HG03280 (cell line): Measurements from ENCODE around the gene EPHX1.

Source experiments
- ATAC-seq: cut with Tn5 transposase; IDR thresholded peaks from one replicate; pipeline ENCODE4 v1.9.1; 2021; ENCODE audit warnings: mild to moderate bottlenecking, moderate library complexity; ENCODE audit not compliant: unreplicated experiment

EPHX1 gene

DNA sequence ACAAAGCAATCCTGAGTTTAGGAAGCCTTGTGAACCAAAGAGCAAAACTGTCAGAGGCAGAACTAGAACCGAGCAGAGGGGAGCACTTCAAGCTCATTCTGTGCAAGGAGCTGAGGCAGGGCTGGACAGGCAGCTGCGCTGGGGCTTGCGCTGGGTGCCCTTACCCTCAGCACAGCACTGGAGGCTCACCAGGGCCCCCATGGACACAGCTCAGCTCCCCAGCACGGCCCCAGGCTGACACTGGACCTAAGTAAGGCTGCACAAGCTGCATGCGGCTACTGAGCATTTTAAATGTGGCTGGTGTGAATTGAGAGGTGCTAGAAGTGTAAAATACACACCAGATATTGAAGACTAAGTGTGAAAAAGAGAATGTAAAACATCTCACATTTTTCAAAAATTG, 50.2 kb downstream of the EPHX1 start:
- ATAC-seq: no peak

DNA sequence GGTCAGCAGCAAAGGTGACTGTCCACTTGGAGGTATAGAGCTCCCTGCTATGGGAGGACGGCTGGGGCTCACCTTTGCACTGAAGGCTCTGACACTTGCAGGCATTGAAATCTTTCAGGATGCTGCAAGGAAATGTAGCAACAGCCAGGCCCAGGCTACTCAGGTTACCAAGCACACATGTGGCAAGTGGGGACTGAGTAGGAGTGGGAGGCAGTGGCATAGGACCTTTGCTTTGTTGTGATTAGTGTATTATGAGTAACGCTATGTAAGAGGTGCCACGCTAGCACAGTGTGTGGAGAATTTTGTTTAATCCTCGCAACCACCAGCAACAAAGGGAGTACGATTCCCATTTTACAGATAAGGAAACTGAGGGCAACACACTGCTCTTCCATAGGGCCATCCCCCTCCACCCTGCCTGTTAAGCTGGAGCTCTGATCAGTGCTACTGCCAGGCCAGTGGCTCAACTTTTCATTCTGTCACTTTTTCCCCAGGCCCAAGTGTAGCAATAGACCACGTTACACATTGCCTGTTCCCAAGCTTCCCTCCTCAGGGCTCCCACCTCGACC, 51.0 kb downstream of the EPHX1 start:
- ATAC-seq: no peak

DNA sequence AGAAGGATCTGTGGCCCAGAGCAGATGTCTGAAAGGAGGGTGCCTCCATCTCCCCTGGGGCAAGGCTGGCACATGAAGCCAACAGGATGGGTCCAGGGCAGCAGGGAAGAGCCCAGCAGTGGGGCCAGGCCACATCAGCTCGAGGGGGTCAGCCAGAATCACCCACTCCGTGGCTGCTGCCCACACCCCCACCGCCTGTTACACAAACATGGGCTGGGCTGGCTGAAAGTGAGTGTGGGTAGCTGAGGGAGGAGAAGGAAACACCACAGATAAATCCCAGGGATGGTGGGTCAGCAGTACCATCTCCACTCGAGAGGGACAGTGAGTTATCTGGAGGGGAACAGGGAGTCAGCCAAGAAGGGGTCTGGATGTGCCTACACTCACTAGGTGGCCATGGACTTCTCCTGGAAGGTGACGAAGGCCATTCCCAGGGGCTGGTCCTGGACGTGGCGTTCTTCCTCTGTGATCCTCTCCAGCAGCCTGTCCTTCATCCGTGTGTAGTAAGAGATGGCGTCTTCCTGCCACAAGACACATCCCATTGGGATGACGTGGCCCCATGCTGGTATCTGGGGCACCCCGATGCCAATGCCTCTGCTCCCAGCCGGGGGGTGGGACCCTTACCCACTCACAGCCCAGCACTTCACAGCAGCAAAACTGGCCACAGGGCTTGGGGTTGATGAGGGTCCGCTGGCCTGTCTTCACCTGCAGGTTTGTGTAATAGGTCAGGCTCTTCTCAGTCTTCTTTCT, 52.1 kb downstream of the EPHX1 start:
- no peak for ATAC-seq

DNA sequence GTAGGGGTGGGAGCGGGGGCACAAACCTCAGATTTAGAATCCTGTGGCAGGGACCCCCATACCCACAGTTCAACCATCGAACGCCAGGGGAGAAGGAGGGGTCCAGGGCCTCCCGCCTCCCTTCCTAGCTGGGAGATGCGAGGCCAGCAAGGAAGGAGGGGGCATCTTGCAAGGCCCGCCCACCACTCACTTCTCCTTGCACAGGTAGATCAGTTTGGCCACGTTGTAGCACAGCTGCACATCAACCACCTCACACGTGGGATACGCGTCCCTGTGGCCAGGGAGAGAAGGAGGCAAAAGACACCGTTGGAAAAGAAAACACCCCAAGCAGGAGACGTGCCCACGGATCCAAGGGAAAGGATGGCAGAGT, 52.6 kb downstream of the EPHX1 start:
- no peak for ATAC-seq

DNA sequence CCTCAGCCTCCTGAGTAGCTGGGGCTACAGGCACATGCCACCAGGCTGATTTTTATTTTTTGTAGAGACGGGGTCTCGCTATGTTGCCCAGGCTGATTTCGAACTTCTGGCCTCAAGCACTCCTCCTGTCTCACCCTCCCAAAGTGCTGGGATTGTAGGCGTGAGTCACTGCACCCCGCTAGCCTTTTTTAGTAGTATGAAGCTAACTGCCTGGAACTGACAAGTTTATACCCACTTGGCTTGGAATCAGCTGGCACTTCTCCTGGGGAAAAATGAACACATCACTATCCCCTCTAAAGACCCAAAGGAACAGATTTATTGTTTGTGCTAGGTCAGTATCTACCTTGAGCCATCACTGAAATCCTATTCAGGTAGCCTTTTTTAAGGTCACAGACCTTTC, 53.2 kb downstream of the EPHX1 start:
- no peak for ATAC-seq

GRCh38 chr1:225865514-225865913, 55.6 kb downstream of the EPHX1 start:
- ATAC-seq: no peak

DNA sequence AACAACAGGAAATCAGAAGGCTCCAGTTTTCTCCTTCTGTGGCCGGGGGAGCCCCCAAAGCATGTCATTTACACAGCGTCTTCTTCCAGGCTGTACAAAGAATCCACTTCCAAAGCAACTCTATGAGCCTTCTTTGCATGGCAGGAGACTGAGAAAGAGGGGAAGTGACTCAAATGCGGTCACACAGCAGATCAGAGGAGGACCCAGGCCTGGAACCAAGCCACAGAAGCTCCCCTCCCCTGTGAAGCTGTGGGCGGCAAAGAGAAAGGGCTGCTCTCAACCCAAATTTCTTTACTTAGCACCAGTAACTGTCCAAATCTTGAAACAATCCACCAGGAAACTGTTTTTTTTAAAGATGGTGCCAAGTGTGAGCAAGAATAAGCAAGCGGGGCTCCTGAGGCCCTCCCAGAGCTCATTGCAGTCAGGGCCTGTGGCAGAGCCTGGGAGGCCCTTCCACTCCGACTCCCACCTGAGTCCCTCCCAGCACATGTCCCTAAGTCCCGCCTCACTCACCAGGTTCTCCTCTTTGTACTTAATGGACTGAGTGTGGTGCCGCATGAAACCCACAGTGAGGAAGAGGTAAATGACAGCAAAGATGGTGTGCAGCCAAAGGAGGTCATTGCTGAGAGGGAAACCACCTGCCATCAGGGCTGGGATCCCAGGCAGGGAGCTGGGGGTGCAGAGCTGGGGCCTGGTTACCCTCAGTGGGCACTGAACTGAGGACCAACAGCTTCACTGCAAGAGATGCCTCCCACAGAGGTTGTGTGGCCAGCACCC, 56.3 kb downstream of the EPHX1 start:
- ATAC-seq: no peak

DNA sequence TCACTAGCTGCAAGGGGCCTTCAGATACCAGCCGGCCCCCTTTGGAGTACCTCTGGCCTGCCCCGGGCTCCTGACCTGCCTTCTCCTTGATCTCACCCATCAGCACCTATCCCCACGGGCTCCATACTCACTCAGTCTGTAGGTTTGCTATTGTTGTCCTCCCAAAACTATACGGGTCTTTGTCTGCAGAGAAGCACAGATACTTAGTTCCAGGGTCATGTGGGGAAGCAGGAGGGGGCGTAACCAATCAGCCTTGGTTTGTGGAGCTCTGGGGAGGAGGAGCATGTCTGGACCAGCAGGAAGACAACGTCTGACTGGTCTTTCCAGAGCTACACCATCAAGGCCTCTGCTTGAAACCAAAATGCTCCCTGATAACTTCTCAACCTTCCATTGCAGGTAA, 57.1 kb downstream of the EPHX1 start:
- ATAC-seq: no peak

DNA sequence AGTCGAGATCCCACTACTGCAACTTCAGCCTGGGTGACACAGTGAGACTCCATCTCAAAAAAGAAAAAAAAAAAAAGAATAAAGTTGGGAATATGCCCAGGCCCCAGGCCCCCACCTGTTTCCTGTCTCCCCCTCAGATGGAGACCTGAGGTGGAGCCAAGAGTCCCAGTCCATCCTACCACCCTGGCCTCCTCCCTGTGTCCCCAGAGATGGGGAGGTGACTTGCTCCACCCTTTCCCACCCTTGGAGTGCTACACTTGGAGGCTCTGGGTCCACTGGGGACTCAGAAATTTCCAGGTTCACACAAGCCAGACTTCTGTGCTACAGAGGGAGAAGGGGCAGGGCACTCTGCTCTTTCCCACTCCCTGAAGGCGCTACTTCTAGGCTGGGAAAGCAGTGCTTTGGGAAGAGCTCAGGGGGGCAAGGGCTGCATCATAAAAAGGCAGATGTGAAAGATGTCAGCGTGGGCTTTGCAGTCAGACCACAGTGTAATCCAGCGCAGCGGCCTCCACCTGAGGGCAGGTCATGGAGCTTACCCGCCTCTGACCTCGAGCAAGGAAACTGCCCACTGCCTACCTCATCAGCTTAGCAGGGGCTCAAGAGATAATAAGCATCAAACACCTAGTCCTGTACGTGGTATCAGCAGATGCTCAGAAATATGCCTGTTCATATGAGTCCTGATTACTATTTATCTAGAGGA, 58.9 kb downstream of the EPHX1 start:
- no peak for ATAC-seq

DNA sequence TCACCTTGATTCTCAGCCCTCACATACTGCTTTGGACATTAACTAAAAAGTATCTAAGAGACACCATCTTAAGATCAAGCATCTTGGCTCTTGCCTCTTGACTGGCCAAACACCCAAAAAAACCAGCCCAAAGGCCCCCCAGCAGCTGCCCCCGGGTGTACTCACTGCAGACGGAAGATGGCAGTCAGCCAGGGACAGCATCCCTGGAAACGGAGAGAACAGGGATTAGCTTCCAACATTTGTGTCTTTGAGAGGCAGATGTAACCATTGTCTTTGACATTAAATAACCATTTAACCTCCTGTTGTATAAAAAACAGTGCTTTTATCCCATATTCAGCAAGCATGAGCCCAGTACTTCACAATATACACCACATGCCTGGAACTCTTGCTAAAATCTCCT, 61.0 kb downstream of the EPHX1 start:
- no peak for ATAC-seq

- ATAC-seq: no peak
Observed at GRCh38 chr1:225871359-225872074, 61.6 kb downstream of the EPHX1 start.

- ATAC-seq: no peak
Observed at GRCh38 chr1:225872075-225872430, 62.1 kb downstream of the EPHX1 start.

DNA sequence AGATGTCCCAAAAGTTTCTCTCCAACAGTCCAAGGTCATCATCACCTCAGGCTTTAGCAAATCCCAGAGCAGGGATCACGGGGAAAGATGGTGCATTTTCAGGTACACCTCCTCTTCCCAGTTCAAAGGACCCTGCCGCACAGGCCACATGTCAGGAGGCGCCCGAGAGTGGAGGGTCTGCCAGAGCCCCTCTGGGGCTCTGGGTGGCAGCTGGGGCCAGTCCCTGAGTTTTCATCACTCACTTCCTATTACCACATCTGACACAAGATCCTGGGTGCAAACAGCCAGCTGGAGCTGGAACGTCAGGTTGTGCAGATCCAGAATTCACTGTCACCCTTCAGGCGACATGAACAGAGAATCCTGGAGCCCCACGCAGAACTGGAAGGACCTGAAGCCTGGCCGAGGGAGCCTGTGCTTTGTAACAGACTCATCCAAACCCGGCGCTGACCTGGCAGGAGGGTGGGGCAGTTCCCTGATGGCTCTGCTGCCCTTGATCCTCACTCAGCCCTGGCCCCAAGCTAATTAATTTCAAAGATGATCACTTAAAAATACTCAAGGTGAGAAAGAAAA, 63.4 kb downstream of the EPHX1 start:
- no peak for ATAC-seq

DNA sequence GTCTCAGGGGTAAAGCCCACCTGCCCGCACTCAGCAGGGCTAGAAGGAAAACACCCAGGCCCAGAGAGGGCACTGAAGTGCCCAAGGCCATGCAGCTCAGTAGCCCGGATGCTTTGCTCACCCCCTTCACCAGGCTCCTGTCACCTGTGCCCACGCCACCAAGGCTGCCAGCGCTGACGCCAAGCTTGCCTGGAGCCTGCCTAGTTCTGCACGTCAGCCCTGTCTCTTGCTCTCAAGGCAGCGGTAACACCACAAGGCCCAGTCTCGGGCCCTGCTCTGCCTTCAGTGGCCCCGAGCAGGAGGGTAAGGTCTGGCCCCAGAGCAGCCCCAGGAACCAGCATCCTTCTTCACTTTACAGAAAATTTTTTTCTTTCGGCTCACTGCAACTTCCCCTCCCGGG, 64.5 kb downstream of the EPHX1 start:
- no peak for ATAC-seq

- no peak for ATAC-seq
Observed at GRCh38 chr1:225875044-225875815, 65.3 kb downstream of the EPHX1 start.

GRCh38 chr1:225876900-225877510, 67.1 kb downstream of the EPHX1 start:
- ATAC-seq: no peak

DNA sequence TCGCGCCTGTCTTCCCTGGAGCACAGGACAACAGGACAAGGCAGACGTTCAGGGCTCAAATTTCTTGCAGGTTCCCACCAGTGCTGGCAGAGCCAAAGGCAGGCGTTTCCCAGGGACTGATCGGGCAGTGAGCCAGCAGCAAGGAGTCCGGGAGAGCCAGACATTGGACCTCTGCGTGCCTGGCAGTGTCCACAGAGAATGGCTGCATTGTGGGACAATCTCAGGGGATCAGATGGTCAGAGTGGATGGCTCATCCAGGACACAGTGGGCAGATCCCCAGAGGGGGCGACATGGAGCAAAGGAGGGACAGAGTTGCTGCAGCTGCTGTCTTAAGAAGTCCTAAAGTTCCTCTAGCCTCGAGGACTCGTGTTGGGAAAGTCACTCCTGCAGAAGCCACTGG, 67.7 kb downstream of the EPHX1 start:
- no peak for ATAC-seq

- no peak for ATAC-seq
Observed at GRCh38 chr1:225878282-225878681, 68.4 kb downstream of the EPHX1 start.

DNA sequence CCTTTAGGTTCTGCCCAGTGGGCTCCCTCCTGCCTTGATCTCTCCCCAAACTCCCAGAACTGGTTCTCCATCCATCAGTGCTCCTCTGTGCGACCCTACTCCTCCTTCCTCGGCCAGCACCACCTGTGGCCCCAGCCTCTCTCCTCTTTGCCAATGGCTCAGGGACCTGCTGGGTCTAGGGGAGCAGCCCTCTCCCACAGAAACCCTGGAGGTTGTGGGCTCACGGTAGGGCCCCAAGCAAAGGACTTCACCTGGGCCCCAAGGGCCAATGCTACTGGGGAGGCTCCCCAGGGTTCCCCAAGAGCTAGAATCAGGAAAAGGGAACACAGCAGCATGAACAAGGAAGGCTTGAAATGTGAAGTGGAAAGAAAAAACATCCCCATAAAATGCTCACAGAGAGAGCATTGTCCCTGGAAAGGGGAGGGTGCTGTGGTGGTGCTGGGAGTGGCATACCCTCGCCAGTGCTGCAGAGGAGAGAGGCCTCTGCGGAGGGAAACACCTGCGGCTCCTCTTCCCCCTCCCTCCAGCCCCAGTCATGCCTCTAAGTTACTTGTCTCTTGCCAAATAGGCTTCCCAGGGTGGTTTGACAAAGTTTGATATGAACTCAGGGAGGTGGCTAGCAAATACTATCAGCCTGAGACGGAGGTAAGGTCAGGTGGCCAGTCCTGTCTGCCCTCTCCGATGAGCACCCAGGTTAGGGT, 69.7 kb downstream of the EPHX1 start:
- ATAC-seq: no peak
